ENCODE measurements around the gene TTC33.

- TF ChIP-seq CTCF (IDR thresholded peaks at IDR 0.05; ENCODE audit: low read depth, low read length) (no peak), EZH2phosphoT487 (IDR thresholded peaks at IDR 0.05; ENCODE audit: low read depth) (no peak)
Measured at GRCh38 chr5:40600383-40600782, 155.4 kb downstream of the TTC33 start.

Measured in OCI-LY3 (cell line).